H1 (cell line): Measurements from ENCODE around the gene OR2K2. TPM values are rescaled to one million over a fixed set of nuclear protein-coding genes. Genes with fewer than 3 reads are reported as not detected.

Experiments used
- CTCF ChIA-PET: fragments of 300-600 bp; sonication (Branson Sonifier 250); formaldehyde crosslinking; loops from one replicate; lab custom pipeline; 2021; ENCODE audit not compliant: partially characterized antibody; lab: Charles Lee
- POLR2A ChIA-PET: fragments of 300-600 bp; sonication (Branson Sonifier 250); formaldehyde crosslinking; loops from one replicate; lab custom pipeline; 2021; ENCODE audit warnings: inconsistent platforms; ENCODE audit not compliant: partially characterized antibody; lab: Charles Lee
- DNase-seq, 2 experiments: peaks; one replicate each; pipeline versions ENCODE4 v3.0.0 to v3.0.0-alpha.2; 2010 to 2022; ENCODE audit warnings: low spot score in 2 of 2, low read depth in 1 of 2, mixed read lengths in 1 of 2
- FAIRE-seq: peaks from 2 replicates; lab custom pipeline; 2011; peaks lifted over from hg19 to GRCh38; lab: Jason Lieb, UNC
- H2AFZ ChIP-seq: 2 replicates; pipeline ENCODE4 v1.8.1; 2012; ENCODE audit warnings: low read length, inconsistent platforms
- H2AK5ac ChIP-seq: 2 replicates; pipeline ENCODE4 v1.6.1; 2013; ENCODE audit warnings: low read depth, low read length
- H2BK120ac ChIP-seq: replicated peaks from 2 replicates; pipeline ENCODE3; 2013; ENCODE audit warnings: low read depth, low read length, inconsistent platforms
- H2BK12ac ChIP-seq: 2 replicates; pipeline ENCODE4 v1.6.1; 2013; ENCODE audit warnings: low read depth, low read length
- H2BK15ac ChIP-seq: 2 replicates; pipeline ENCODE4 v1.6.1; 2013; ENCODE audit warnings: low read length
- H2BK20ac ChIP-seq: 2 replicates; pipeline ENCODE4 v1.6.1; 2013; ENCODE audit warnings: low read length
- H2BK5ac ChIP-seq: 2 replicates; pipeline ENCODE4 v1.6.1; 2013; ENCODE audit warnings: low read depth, low read length
- H3K14ac ChIP-seq: 2 replicates; pipeline ENCODE4 v1.6.1; 2013; ENCODE audit warnings: inconsistent platforms; ENCODE audit not compliant: insufficient read length
- H3K18ac ChIP-seq: 2 replicates; pipeline ENCODE4 v1.6.1; 2013; ENCODE audit warnings: low read length; ENCODE audit errors: extremely low read depth
- H3K23ac ChIP-seq: 2 replicates; pipeline ENCODE4 v1.6.1; 2013; ENCODE audit warnings: inconsistent platforms; ENCODE audit not compliant: insufficient read length
- H3K23me2 ChIP-seq: 2 replicates; pipeline ENCODE4 v1.6.1; 2013; ENCODE audit warnings: low read depth, low read length
- H3K27ac ChIP-seq: 2 replicates; pipeline ENCODE4 v1.6.1; 2011; ENCODE audit warnings: low read depth, low read length, inconsistent platforms
- H3K27me3 ChIP-seq, 4 experiments: replicated peaks in 1 of 4; 1 replicate in 1 of 4; 2 replicates in 3 of 4; pipeline versions ENCODE4 v1.6.1 to v1.8.1; 2011 to 2013; ENCODE audit warnings: low read length in 3 of 4, mild to moderate bottlenecking in 3 of 4, inconsistent platforms in 2 of 4, mixed read lengths in 2 of 4, moderate library complexity in 1 of 4; ENCODE audit not compliant: control insufficient read depth in 3 of 4, insufficient read depth in 3 of 4; ENCODE audit errors: extremely low read depth in 1 of 4
- H3K36me3 ChIP-seq, 4 experiments: 2 replicates each; pipeline versions ENCODE4 v1.6.1 to v1.8.1; 2011 to 2013; ENCODE audit warnings: mild to moderate bottlenecking in 4 of 4, low read length in 3 of 4, moderate library complexity in 2 of 4, control low read depth in 1 of 4, inconsistent platforms in 1 of 4; ENCODE audit not compliant: insufficient read depth in 4 of 4, control insufficient read depth in 2 of 4
- H3K4ac ChIP-seq: replicated peaks from 2 replicates; pipeline ENCODE3; 2013; ENCODE audit warnings: low read length, low read depth, mixed read lengths, inconsistent platforms; ENCODE audit not compliant: insufficient read length
- H3K4me1 ChIP-seq, 4 experiments: replicated peaks in 1 of 4; 1 replicate in 1 of 4; 2 replicates in 3 of 4; pipeline versions ENCODE4 v1.6.1 to v1.8.1; 2011 to 2013; ENCODE audit warnings: low read length in 3 of 4, inconsistent platforms in 2 of 4, mixed read lengths in 1 of 4; ENCODE audit not compliant: insufficient read depth in 4 of 4, control insufficient read depth in 3 of 4
- H3K4me2 ChIP-seq, 2 experiments: 2 replicates each; pipeline versions ENCODE4 v1.6.1 to v1.8.1; 2011 to 2013; ENCODE audit warnings: low read depth in 2 of 2, low read length in 2 of 2, control low read depth in 1 of 2, inconsistent platforms in 1 of 2, mild to moderate bottlenecking in 1 of 2; ENCODE audit not compliant: insufficient read depth in 1 of 2
- H3K4me3 ChIP-seq, 4 experiments: fragments of 200-600, 300-600 bp in 1 of 4; sonication (generic), shearing (Covaris generic), sonication (Bioruptor Twin) in 1 of 4; 2 replicates each; pipeline versions ENCODE4 v1.5.1 to v1.8.1; 2011 to 2016; ENCODE audit warnings: low read length in 4 of 4, low read depth in 3 of 4, control low read depth in 2 of 4, inconsistent platforms in 2 of 4, mild to moderate bottlenecking in 2 of 4, mixed read lengths in 1 of 4, moderate library complexity in 1 of 4; ENCODE audit not compliant: insufficient read depth in 2 of 4; ENCODE audit errors: extremely low read depth in 1 of 4
- H3K56ac ChIP-seq: replicated peaks from 2 replicates; pipeline ENCODE3; 2013; ENCODE audit warnings: low read depth, mild to moderate bottlenecking, mixed read lengths, low read length, inconsistent platforms; ENCODE audit not compliant: insufficient read length
- H3K79me1 ChIP-seq: 2 replicates; pipeline ENCODE4 v1.6.1; 2013; ENCODE audit warnings: low read depth, low read length, control low read depth
- H3K79me2 ChIP-seq, 2 experiments: 2 replicates each; pipeline versions ENCODE4 v1.6.1 to v1.8.1; 2012 to 2013; ENCODE audit warnings: low read length in 2 of 2, mild to moderate bottlenecking in 2 of 2, inconsistent platforms in 1 of 2; ENCODE audit not compliant: insufficient read depth in 2 of 2, control insufficient read depth in 1 of 2
- H3K9ac ChIP-seq, 4 experiments: replicated peaks in 1 of 4; 1 replicate in 1 of 4; 2 replicates in 3 of 4; pipeline versions ENCODE4 v1.6.1 to v1.8.1; 2011 to 2013; ENCODE audit warnings: low read depth in 3 of 4, low read length in 3 of 4, control low read depth in 2 of 4, mild to moderate bottlenecking in 2 of 4, moderate library complexity in 2 of 4, inconsistent platforms in 1 of 4; ENCODE audit errors: extremely low read depth in 1 of 4
- H3K9me3 ChIP-seq, 2 experiments: 2 replicates each; pipeline versions ENCODE4 v1.6.1 to v1.8.1; 2012 to 2013; ENCODE audit warnings: mild to moderate bottlenecking in 2 of 2, moderate library complexity in 2 of 2, control low read depth in 1 of 2, inconsistent platforms in 1 of 2, low read depth in 1 of 2, low read length in 1 of 2, mixed read lengths in 1 of 2; ENCODE audit not compliant: insufficient read depth in 2 of 2
- H4K20me1 ChIP-seq, 2 experiments: replicated peaks in 1 of 2; 2 replicates each; pipeline versions ENCODE3 to v1.8.1; 2011 to 2013; ENCODE audit warnings: inconsistent platforms in 2 of 2, low read length in 2 of 2, mild to moderate bottlenecking in 1 of 2; ENCODE audit not compliant: insufficient read depth in 2 of 2, control insufficient read depth in 1 of 2
- H4K5ac ChIP-seq: 2 replicates; pipeline ENCODE4 v1.6.1; 2013; ENCODE audit warnings: low read length, low read depth, mixed read lengths, inconsistent platforms; ENCODE audit not compliant: insufficient read length
- H4K8ac ChIP-seq: 2 replicates; pipeline ENCODE4 v1.8.0; 2013; ENCODE audit warnings: mild to moderate bottlenecking, moderate library complexity, low read length, inconsistent platforms; ENCODE audit not compliant: insufficient read depth; ENCODE audit errors: extremely low read depth
- H4K91ac ChIP-seq: replicated peaks from 2 replicates; pipeline ENCODE3; 2013; ENCODE audit warnings: low read length, mixed read lengths, inconsistent platforms; ENCODE audit not compliant: insufficient read length
- SP1 ChIP-seq: IDR thresholded peaks from 2 replicates; pipeline ENCODE4 v1.6.1; 2011; ENCODE audit warnings: low read depth, low read length
- WGBS, 2 experiments: shearing (Covaris generic) in 1 of 2; methylation state at CpG; one replicate each; pipeline versions ENCODE4 v1.1.6 to v1.1.7; 2013 to 2015; ENCODE audit warnings: low lambda C conversion rate in 2 of 2, mixed read lengths in 2 of 2, inconsistent platforms in 1 of 2, low coverage in 1 of 2, missing lambda C conversion rate in 1 of 2; ENCODE audit not compliant: insufficient replicate concordance in 2 of 2, insufficient coverage in 1 of 2, insufficient read length in 1 of 2; ENCODE audit errors: extremely low coverage in 1 of 2, missing lambda C conversion rate in 1 of 2; 5-methylcytosine and 5-hydroxymethylcytosine counted together
- polyA plus RNA-seq, 7 experiments: library from polyadenylated mRNA; depleted of rRNA in 3 of 7; stranded (reverse) in 5 of 7; unstranded in 2 of 7; fragments of >200 nt in 5 of 7; fragments of 200-250 nt in 2 of 7; gene quantifications; 1 replicate in 5 of 7; 2 replicates in 1 of 7; 4 replicates in 1 of 7; pipeline versions ENCODE4 v1.2.1 to v1.2.3, GENCODE V29; 2011 to 2013; ENCODE audit warnings: missing spikeins in 2 of 7, mixed read lengths in 2 of 7
- total RNA-seq: library from RNA; stranded (reverse); fragmentation: NEBNext Ultra II Directional; extraction: Animal tissue kit (Norgen Biotek cat#: 25700); gene quantifications from 2 replicates; pipeline ENCODE4 v1.2.1, GENCODE V29; 2021

Gene OR2K2
- total and polyA plus RNA-seq, 2 of the 8 experiments (the other 6 are each of a cell fraction or from before 2014, with no cell fraction given) = not detected

DNA sequence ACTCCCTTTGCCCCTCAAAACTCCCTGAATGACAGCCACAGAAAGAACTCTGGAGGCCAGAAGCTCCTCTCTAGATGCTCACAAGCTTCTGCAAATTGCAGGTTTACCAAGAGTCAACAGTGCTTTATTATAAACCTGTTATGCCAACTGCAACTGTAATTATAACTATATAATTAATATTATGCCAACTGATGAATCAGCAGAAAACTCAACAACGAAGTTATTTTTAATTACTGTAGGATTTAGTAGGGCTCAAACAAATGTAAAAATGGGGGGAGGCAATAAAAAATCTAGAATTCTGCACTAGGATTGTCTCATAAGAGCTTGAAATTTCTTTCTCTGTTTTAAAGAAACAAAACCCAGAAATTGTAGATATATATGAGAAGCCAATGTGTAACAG lies 37.0 kb upstream of the OR2K2 start:
- no peak overlapping the region for H2BK20ac ChIP-seq
- DNase-seq (no peak), FAIRE-seq (no peak)
- H3K4me1 ChIP-seq = no peaks in the 10 kb centered on the region
- H3K9me3 ChIP-seq = no peaks in the 10 kb centered on the region
- no peak overlapping the region for H4K5ac ChIP-seq
- H3K23me2 ChIP-seq = no peaks in the 10 kb centered on the region; the same call in 1 of the 2 replicates
- no peak overlapping the region for H3K23ac ChIP-seq
- H3K4me3 ChIP-seq = no peak overlapping the region
- no peak overlapping the region for H3K18ac ChIP-seq
- no peak overlapping the region for H2BK5ac ChIP-seq
- no peak overlapping the region for H4K91ac ChIP-seq
- no peaks in the 10 kb centered on the region for H3K79me1 ChIP-seq
- H3K4me2 ChIP-seq = no peak overlapping the region
- no peak overlapping the region for H2BK120ac ChIP-seq
- no peak for TF ChIP-seq SP1
- no peak overlapping the region for H2BK12ac ChIP-seq
- no peak overlapping the region for H2BK15ac ChIP-seq
- no peak overlapping the region for H3K9ac ChIP-seq
- 97% methylated on average over 1 of the region's 1 CpG; no CpG with 5 or more reads in 1 of the 2 experiments for WGBS, 2 experiments
- H4K8ac ChIP-seq = no peak overlapping the region
- H3K4ac ChIP-seq = no peak overlapping the region
- CTCF ChIA-PET = no interaction called here
- peaks cover 16 to 64% (median 47%) of the 10 kb centered on the region in 4 experiments for H3K36me3 ChIP-seq
- no peaks in the 10 kb centered on the region for H4K20me1 ChIP-seq
- H3K79me2 ChIP-seq = no peaks in the 10 kb centered on the region
- H3K27ac ChIP-seq = no peak overlapping the region
- H3K27me3 ChIP-seq = no peaks in the 10 kb centered on the region
- H3K56ac ChIP-seq = no peak overlapping the region
- H3K14ac ChIP-seq = no peak overlapping the region
- POLR2A ChIA-PET = no interaction called here
- no peak overlapping the region for H2AK5ac ChIP-seq
- no peak overlapping the region for H2AFZ ChIP-seq
